Nephron progenitor cell (in vitro differentiated cells): ENCODE data around the gene RWDD3.

Experiments used
- DNase-seq: peaks from one replicate; pipeline ENCODE4 v3.0.0; 2021
- H3K27ac Mint-ChIP-seq: 2 replicates; pipeline ENCODE4 v1.8.0; 2021; ENCODE audit warnings: mild to moderate bottlenecking, moderate library complexity, mixed read lengths
- H3K27me3 Mint-ChIP-seq: 2 replicates; pipeline ENCODE4 v1.8.0; 2021; ENCODE audit warnings: mild to moderate bottlenecking, low read depth, mixed read lengths; ENCODE audit not compliant: poor library complexity
- H3K36me3 Mint-ChIP-seq: 2 replicates; pipeline ENCODE4 v1.8.0; 2021; ENCODE audit warnings: low read depth, mixed read lengths
- H3K4me1 Mint-ChIP-seq: 2 replicates; pipeline ENCODE4 v1.8.0; 2021; ENCODE audit warnings: mixed read lengths
- H3K4me3 Mint-ChIP-seq: 2 replicates; pipeline ENCODE4 v1.8.0; 2021; ENCODE audit warnings: mild to moderate bottlenecking, moderate library complexity, mixed read lengths
- H3K9me3 Mint-ChIP-seq: 2 replicates; pipeline ENCODE4 v1.8.0; 2021; ENCODE audit warnings: mild to moderate bottlenecking, moderate library complexity, mixed read lengths
- TF ChIP-seq, protein P1 (sequence below): fragments of 200-600 bp; sonication (generic); IDR thresholded peaks from 2 replicates; pipeline ENCODE4 v1.5.0; 2021; ENCODE audit warnings: antibody characterized with exemption

RWDD3 gene

DNA sequence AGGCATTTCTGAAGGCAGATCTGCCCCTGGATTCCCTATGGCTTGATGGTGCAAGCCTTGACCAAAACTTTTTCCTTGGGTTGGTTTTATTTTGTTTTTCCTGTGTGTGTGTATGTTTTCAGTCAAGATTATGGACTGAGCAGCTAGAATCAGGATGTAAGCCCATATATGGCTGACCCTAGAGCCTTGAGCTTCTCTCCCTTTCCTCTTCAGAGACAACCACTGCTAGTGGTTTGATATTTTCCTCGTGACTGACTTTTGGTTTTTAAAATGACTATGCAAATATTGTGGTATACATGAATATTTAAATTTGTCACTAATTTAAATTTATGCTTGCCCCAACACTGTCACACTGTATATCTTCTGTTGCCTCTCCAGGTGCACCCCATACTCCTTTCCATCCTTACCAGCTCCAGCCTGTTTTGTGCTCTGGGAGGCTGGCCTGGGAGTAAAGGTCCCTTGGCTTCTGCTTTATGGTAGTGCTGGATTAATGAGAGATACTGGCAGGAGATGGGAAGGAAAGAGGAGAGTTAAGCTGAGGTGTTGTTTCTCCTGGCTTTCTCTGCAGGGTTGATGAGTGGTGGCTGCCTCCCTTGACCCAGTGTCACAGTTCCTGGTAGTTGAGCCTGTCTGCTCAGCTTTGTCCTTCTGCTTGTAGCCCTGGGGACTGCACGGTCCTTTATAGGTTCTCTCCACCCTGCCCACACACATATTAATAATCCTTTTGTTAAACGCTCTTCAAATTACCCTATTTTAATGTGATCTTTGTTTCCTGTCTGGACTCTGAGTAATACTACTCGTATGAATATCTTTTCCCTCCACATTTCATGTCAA, 44.4 kb downstream of the RWDD3 start:
- H3K27me3 Mint-ChIP-seq, result no peaks in the 10 kb centered on the region
- H3K9me3 Mint-ChIP-seq, result peaks cover 3% of the 10 kb centered on the region
- H3K36me3 Mint-ChIP-seq, result no peaks in the 10 kb centered on the region
- no peak overlapping the region for H3K4me3 Mint-ChIP-seq
- no peak for DNase-seq
- H3K27ac Mint-ChIP-seq, result no peak overlapping the region
- no peaks in the 10 kb centered on the region for H3K4me1 Mint-ChIP-seq
- TF ChIP-seq, protein P1, sequence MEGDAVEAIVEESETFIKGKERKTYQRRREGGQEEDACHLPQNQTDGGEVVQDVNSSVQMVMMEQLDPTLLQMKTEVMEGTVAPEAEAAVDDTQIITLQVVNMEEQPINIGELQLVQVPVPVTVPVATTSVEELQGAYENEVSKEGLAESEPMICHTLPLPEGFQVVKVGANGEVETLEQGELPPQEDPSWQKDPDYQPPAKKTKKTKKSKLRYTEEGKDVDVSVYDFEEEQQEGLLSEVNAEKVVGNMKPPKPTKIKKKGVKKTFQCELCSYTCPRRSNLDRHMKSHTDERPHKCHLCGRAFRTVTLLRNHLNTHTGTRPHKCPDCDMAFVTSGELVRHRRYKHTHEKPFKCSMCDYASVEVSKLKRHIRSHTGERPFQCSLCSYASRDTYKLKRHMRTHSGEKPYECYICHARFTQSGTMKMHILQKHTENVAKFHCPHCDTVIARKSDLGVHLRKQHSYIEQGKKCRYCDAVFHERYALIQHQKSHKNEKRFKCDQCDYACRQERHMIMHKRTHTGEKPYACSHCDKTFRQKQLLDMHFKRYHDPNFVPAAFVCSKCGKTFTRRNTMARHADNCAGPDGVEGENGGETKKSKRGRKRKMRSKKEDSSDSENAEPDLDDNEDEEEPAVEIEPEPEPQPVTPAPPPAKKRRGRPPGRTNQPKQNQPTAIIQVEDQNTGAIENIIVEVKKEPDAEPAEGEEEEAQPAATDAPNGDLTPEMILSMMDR, result no peak

GRCh38 chr1:95281781-95282517, 47.9 kb downstream of the RWDD3 start:
- no peaks in the 10 kb centered on the region for H3K4me1 Mint-ChIP-seq
- H3K9me3 Mint-ChIP-seq, result no peaks in the 10 kb centered on the region
- no peaks in the 10 kb centered on the region for H3K36me3 Mint-ChIP-seq
- H3K4me3 Mint-ChIP-seq, result no peak overlapping the region
- no peak for DNase-seq
- H3K27ac Mint-ChIP-seq, result no peak overlapping the region
- TF ChIP-seq, protein P1, result no peak
- no peaks in the 10 kb centered on the region for H3K27me3 Mint-ChIP-seq

- TF ChIP-seq, protein P1, result no peak
- H3K27me3 Mint-ChIP-seq, result no peaks in the 10 kb centered on the region
- no peaks in the 10 kb centered on the region for H3K4me1 Mint-ChIP-seq
- H3K9me3 Mint-ChIP-seq, result no peaks in the 10 kb centered on the region
- no peaks in the 10 kb centered on the region for H3K36me3 Mint-ChIP-seq
- no peak overlapping the region for H3K27ac Mint-ChIP-seq
- no peak overlapping the region for H3K4me3 Mint-ChIP-seq
- DNase-seq, result no peak
These were observed 48.5 kb downstream of the RWDD3 start for GRCh38 chr1:95282518-95282895.

DNA sequence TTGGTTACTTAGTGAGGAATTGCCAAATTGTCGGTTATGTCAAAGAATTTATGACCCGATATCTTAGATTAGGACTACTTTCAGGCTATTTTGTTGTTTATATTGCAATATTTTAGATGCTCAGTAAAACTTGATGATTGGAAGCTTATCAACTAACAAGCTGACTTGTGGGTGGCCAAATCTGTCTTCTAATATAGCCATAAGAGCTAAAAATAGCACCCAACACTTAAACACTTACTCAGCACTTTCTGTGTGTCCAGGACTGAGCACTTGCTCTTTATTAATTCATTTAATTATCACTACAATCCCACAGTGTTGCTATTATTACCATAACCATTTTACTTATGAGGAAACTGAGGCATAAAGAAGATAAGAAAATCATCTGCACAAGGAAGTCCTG, 50.4 kb downstream of the RWDD3 start:
- no peak for DNase-seq
- Mint-ChIP-seq H3K4me3 (no peak overlapping the region), H3K27ac (no peak overlapping the region), H3K27me3 (no peaks in the 10 kb centered on the region), H3K9me3 (no peaks in the 10 kb centered on the region), H3K4me1 (no peaks in the 10 kb centered on the region), H3K36me3 (no peaks in the 10 kb centered on the region)
- TF ChIP-seq, protein P1, result no peak

DNA sequence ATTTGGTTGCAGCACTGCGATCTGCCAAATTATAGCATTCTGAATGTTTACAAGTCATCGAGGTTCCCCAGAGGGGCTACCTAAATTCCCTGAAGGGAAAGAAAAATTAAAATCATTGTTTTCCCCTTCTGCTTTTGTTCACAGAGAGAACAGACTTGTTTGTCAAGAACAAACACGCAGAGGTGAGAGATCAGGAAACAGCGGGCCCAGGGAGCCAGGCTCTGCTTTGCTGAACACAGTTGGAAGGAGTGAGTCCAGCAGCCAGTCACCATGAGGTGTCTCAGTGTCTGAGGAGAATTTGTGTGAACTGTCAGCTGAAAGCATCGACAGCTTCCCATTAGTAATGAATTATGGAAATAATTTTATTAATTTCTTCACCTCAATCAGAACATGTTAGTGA, 52.5 kb downstream of the RWDD3 start:
- Mint-ChIP-seq H3K4me1 (no peaks in the 10 kb centered on the region), H3K4me3 (no peak overlapping the region), H3K27me3 (no peaks in the 10 kb centered on the region), H3K9me3 (no peaks in the 10 kb centered on the region), H3K27ac (no peak overlapping the region), H3K36me3 (no peaks in the 10 kb centered on the region)
- no peak for DNase-seq
- TF ChIP-seq, protein P1, result no peak
